GM18502 (cell line): ENCODE data around the gene ENTPD7.

ENCODE experiments used
- ATAC-seq: cut with Tn5 transposase; IDR thresholded peaks from one replicate; pipeline ENCODE4 v1.9.1; 2021; ENCODE audit warnings: mild to moderate bottlenecking; ENCODE audit not compliant: unreplicated experiment, poor library complexity

The ENTPD7 gene

GRCh38 chr10:99647601-99648151 is 11.6 kb upstream of the ENTPD7 start:
- no peak for ATAC-seq

- no peak for ATAC-seq
Observed at GRCh38 chr10:99648717-99649116, 10.6 kb upstream of the ENTPD7 start.

- no peak for ATAC-seq
Observed at GRCh38 chr10:99652800-99653390, 6.4 kb upstream of the ENTPD7 start.

- ATAC-seq, result no peak
Observed at GRCh38 chr10:99654390-99655175, 4.7 kb upstream of the ENTPD7 start.

GRCh38 chr10:99656199-99657064 is 2.9 kb upstream of the ENTPD7 start:
- ATAC-seq, result no peak

- ATAC-seq, result no peak
Observed at GRCh38 chr10:99658622-99659030, 683 bp upstream of the ENTPD7 start.

GRCh38 chr10:99659868-99660366 is 608 bp downstream of the ENTPD7 start:
- ATAC-seq, result no peak

- ATAC-seq, result no peak
Observed at GRCh38 chr10:99660662-99661376, 1.5 kb downstream of the ENTPD7 start.

GRCh38 chr10:99661377-99661763 is 2.1 kb downstream of the ENTPD7 start:
- no peak for ATAC-seq

GRCh38 chr10:99665304-99665703 is 6.0 kb downstream of the ENTPD7 start:
- no peak for ATAC-seq

GRCh38 chr10:99667108-99667751 is 7.9 kb downstream of the ENTPD7 start:
- no peak for ATAC-seq

GRCh38 chr10:99671386-99671785 is 12.1 kb downstream of the ENTPD7 start:
- ATAC-seq, result no peak

- no peak for ATAC-seq
Observed at GRCh38 chr10:99672884-99673283, 13.6 kb downstream of the ENTPD7 start.

GRCh38 chr10:99673492-99673891 is 14.2 kb downstream of the ENTPD7 start:
- no peak for ATAC-seq

- ATAC-seq, result no peak
Observed at GRCh38 chr10:99674762-99675161, 15.5 kb downstream of the ENTPD7 start.

GRCh38 chr10:99676426-99676825 is 17.1 kb downstream of the ENTPD7 start:
- ATAC-seq, result no peak

GRCh38 chr10:99676895-99677294 is 17.6 kb downstream of the ENTPD7 start:
- no peak for ATAC-seq

GRCh38 chr10:99678921-99679320 is 19.6 kb downstream of the ENTPD7 start:
- no peak for ATAC-seq

- no peak for ATAC-seq
Observed at GRCh38 chr10:99681553-99681952, 22.2 kb downstream of the ENTPD7 start.
